HG02884 (cell line): ENCODE data around the gene EYS.
"Not testable (repeated sequence)": the region's sequence is repeated elsewhere in the genome, so short reads cannot be mapped to it uniquely, and the experiment has no call there.

Source experiments
- ATAC-seq: cut with Tn5 transposase; IDR thresholded peaks from one replicate; pipeline ENCODE4 v1.9.1; 2021; ENCODE audit warnings: mild to moderate bottlenecking, moderate library complexity; ENCODE audit not compliant: unreplicated experiment

EYS gene

GRCh38 chr6:64090352-64090751, 1616.7 kb downstream of the EYS start:
- no peak for ATAC-seq

- ATAC-seq: no peak
Measured at GRCh38 chr6:64085126-64085525, 1621.9 kb downstream of the EYS start.

- ATAC-seq: no peak
Measured at GRCh38 chr6:64084185-64084663, 1622.8 kb downstream of the EYS start.

- no peak for ATAC-seq
Measured at GRCh38 chr6:64083261-64083660, 1623.8 kb downstream of the EYS start.

- no peak for ATAC-seq
Measured at GRCh38 chr6:64081453-64081852, 1625.6 kb downstream of the EYS start.

- ATAC-seq: no peak
Measured at GRCh38 chr6:64074981-64075380, 1632.0 kb downstream of the EYS start.

- no peak for ATAC-seq
Measured at GRCh38 chr6:64072686-64073085, 1634.3 kb downstream of the EYS start.

- no peak for ATAC-seq
Measured at GRCh38 chr6:64064919-64065318, 1642.1 kb downstream of the EYS start.

GRCh38 chr6:64062960-64063683, 1643.9 kb downstream of the EYS start:
- no peak for ATAC-seq

GRCh38 chr6:64054861-64055260, 1652.2 kb downstream of the EYS start:
- no peak for ATAC-seq

- no peak for ATAC-seq
Measured at GRCh38 chr6:64050590-64050989, 1656.4 kb downstream of the EYS start.

GRCh38 chr6:64049736-64050135, 1657.3 kb downstream of the EYS start:
- no peak for ATAC-seq

- ATAC-seq: no peak
Measured at GRCh38 chr6:64046746-64047208, 1660.2 kb downstream of the EYS start.

GRCh38 chr6:64041373-64041772, 1665.7 kb downstream of the EYS start:
- ATAC-seq: no peak

- ATAC-seq: no peak
Measured at GRCh38 chr6:64040113-64040512, 1666.9 kb downstream of the EYS start.

- no peak for ATAC-seq
Measured at GRCh38 chr6:64037427-64037826, 1669.6 kb downstream of the EYS start.

- ATAC-seq: no peak
Measured at GRCh38 chr6:64034910-64035655, 1671.9 kb downstream of the EYS start.

GRCh38 chr6:64034291-64034690, 1672.7 kb downstream of the EYS start:
- no peak for ATAC-seq

- ATAC-seq: not testable (repeated sequence)
Measured at GRCh38 chr6:64030950-64031618, 1675.9 kb downstream of the EYS start.

GRCh38 chr6:64023693-64024092, 1683.3 kb downstream of the EYS start:
- ATAC-seq: no peak

- ATAC-seq: no peak
Measured at GRCh38 chr6:64014595-64014994, 1692.4 kb downstream of the EYS start.

- ATAC-seq: no peak
Measured at GRCh38 chr6:64013011-64013410, 1694.0 kb downstream of the EYS start.
